Pons (tissue), 1 donor: ENCODE data around the gene BRIP1.
"Not testable (repeated sequence)": the region's sequence is repeated elsewhere in the genome, so short reads cannot be mapped to it uniquely, and the experiment has no call there.

Experiments used
- DNase-seq: peaks from one replicate; pipeline ENCODE4 v3.0.0-alpha.2; 2016; ENCODE audit warnings: low spot score

Gene BRIP1

GRCh38 chr17:61799812-61800484 is 63.4 kb downstream of the BRIP1 start:
- no peak for DNase-seq

DNA sequence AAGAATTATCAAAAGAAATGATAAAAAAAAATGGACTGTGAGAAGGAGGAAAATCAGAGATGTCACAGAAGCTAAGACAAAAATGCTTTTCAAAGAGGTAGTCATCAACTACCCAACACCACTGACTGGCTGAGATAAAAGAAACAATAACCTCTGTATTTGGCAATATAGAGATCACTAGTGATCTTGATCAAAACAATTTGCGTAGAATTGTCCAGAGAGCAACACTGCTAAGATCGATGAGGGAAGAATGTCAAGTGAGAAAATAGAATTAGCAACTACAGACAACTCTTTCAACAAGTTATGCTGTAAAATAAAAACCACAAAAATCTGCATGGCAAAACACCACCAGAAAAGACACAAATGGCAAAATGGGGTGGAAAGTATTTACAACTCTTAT is 66.0 kb downstream of the BRIP1 start:
- no peak for DNase-seq

DNA sequence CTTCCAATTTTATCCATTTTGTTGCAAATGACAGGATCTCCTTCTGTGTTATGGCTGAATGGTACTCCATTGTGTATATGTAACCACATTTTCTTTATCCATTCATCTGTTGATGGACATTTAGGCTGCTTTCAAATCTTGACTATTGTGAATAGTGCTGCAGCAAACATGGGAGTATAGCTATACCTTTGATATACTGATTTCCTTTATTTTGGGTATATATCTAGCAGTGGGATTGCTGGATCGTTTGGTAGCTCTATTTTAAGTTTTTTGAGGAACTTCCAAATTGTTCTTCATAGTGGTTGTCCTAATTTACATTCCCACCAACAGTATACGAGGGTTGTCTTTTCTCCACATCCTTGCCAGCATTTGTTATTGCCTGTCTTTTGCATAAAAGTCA is 67.8 kb downstream of the BRIP1 start:
- no peak for DNase-seq

GRCh38 chr17:61794792-61795191 is 68.5 kb downstream of the BRIP1 start:
- no peak for DNase-seq

DNA sequence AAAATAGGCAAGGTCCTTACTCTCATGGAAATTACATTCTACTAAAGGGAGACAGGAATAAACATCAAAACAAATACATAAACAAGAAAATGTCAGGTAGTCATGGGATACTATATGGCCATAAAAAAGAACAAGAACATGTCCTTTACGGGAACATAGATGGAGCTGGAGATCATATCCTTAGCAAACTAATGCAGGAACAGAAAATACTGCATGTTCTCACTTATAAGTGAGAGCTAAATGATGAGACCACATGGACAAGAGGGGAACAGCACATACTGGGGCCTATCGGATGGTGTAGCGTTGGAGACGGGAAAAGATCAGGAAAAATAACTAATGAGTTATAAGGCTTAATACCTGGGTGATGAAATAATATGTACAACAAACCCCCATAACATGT is 69.1 kb downstream of the BRIP1 start:
- no peak for DNase-seq

- no peak for DNase-seq
Measured at GRCh38 chr17:61793565-61793964, 69.8 kb downstream of the BRIP1 start.

DNA sequence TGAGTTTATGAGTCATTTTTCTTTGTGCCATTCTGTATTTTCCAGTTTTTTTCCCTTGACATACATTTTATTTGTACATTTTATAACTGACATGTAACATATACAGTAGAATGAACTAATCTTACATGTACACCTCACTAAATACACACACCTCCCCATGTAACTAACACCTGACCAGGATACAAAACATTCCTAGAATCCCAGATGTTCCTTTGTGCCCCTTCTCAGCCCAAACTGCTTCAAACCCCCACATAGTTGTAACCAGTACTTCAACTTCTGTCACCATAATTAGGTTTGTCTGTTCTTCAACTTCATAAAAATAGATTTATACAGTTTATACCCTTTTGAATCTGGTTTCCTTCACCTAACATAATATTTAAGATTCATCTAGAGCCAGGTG is 73.5 kb downstream of the BRIP1 start:
- DNase-seq = no peak

DNA sequence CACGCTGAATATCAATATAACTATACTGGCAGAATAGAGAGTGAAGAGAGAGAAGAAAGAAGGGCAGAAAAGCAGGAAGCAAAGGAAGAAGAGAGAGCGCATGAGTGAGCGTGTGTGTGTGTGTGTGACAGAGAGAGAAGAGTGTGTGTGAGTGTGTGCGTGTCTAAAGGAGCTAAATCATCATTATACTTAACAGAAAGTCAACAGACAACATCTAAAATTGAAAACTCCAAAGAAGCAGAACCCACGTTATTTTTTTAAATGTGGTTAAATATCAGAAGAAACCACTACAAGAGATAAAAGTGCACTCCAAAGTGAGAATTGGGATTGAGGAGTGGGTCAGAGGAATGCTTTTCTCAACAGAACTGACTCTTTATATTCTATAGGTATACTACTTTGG is 77.2 kb downstream of the BRIP1 start:
- DNase-seq = no peak

GRCh38 chr17:61784510-61784909 is 78.8 kb downstream of the BRIP1 start:
- DNase-seq = no peak

DNA sequence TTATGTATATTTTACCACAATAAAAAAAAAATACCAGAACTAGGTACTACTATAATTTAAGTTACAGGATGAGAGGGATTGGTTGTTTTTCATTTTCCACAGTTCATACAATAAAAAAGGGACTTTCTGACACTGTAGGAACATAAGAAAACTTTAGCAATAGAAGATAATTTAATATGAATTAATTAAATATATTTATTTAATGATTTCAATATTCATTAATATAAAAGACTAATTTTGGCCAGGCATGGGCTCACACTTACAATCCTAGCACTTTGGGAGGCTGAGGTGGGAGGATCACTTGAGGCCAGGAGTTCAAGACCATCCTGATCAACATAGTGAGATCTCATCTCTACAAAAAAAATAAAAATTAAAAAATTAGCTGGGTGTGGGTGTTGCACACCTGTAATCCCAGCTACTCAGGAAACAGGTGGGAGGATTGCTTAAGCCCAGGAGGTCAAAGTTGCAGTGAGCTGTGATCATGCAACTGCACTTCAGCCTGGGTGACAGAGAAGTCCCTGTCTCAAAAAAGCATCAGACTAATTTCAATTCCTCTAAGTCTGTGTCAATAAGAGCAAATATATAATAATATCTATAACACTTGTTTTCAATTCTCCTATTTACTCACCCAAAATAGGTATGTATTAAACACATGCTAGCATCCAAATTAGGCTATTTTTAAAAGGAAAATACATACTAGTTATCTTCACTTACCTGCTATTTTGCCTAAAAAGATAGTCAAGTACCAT is 79.6 kb downstream of the BRIP1 start:
- DNase-seq = no peak

GRCh38 chr17:61783120-61783519 is 80.2 kb downstream of the BRIP1 start:
- DNase-seq = no peak

- DNase-seq = no peak
Measured at GRCh38 chr17:61782683-61783082, 80.6 kb downstream of the BRIP1 start.

- DNase-seq = no peak
Measured at GRCh38 chr17:61775364-61775763, 88.0 kb downstream of the BRIP1 start.

GRCh38 chr17:61774724-61775123 is 88.6 kb downstream of the BRIP1 start:
- DNase-seq = no peak

GRCh38 chr17:61774087-61774486 is 89.2 kb downstream of the BRIP1 start:
- DNase-seq = not testable (repeated sequence)

GRCh38 chr17:61770752-61771533 is 92.4 kb downstream of the BRIP1 start:
- DNase-seq = no peak

- DNase-seq = no peak
Measured at GRCh38 chr17:61770043-61770442, 93.3 kb downstream of the BRIP1 start.

- DNase-seq = no peak
Measured at GRCh38 chr17:61768405-61768804, 94.9 kb downstream of the BRIP1 start.

GRCh38 chr17:61766520-61766919 is 96.8 kb downstream of the BRIP1 start:
- no peak for DNase-seq

DNA sequence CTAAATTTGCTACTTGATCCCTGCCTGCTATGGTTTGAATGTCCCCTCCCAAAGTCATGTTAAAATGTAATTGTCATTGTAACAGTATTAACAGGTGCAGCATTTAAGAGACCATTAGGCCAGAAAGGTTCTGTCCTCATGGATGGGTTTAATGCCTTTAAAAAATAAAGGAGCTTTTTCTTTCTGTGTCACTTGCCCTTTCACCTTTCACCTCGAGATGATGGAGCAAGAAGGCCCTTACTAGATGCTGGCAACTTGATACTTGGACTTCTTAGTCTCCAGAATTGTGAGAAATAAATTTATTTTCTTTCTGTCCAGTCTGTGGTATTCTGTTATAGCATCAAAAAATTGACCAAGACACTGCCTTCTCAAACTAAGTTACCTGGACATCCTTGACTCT is 98.5 kb downstream of the BRIP1 start:
- DNase-seq = no peak

DNA sequence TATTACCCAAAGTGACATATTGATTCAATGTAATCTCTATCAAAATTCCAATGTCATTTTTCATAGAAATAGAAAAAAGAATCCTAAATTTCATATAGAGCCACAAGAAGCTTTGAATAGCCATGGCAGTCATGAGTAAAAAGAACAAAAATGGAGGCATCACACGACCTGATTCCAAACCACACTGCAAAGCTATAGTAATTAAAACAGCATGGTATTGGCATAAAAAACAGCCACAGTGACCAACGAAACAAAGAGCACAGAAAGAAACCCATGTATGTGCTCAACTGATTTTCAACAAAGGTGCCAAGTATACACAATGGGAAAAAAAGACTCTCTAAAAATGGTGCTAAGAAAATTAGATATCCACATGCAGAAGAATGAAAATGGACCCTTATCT is 101.5 kb downstream of the BRIP1 start:
- no peak for DNase-seq

GRCh38 chr17:61759362-61759761 is 104.0 kb downstream of the BRIP1 start:
- DNase-seq = no peak

DNA sequence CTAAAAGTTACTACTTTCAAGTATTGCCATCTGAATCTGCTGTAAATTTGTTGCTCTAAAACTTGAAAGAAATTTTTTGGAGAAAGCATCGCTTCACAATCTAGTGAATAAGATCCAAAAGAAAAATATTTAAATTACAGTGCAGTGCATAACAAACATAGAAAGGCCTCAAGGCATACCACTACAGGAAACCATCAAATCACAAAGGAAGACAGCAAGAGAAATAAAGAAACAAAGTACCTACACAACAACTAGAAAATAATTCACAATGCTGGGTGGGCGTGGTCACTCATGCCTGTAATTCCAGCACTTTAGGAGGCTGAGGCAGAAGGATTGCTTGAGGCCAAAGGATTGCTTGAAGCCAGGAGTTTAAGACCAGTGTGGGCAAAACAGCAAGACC is 104.9 kb downstream of the BRIP1 start:
- no peak for DNase-seq
